IMR-90 (cell line): ENCODE results near the gene SIM1. TPM values are rescaled to one million over a fixed set of nuclear protein-coding genes. Genes with fewer than 3 reads are reported as not detected.

Source experiments
- ATAC-seq: fragments of 200-7000 bp; cut with Tn5 transposase; 2 replicates; pipeline ENCODE4 v1.9.1; 2020; ENCODE audit warnings: low read depth, mild to moderate bottlenecking, moderate library complexity
- BruUV-seq: library from RNA; stranded (reverse); fragments of 400-500 nt; replicated peaks from 2 replicates; lab custom pipeline; 2021; lab: Mats Ljungman, UMichigan
- CTCF ChIA-PET: fragments of 300-600 bp; formaldehyde crosslinking; extraction: SDS; loops from one replicate; lab custom pipeline; 2021; ENCODE audit warnings: antibody characterized with exemption; lab: Yijun Ruan, JAX
- POLR2A ChIA-PET: fragments of 300-600 bp; sonication (Branson Sonifier 250); formaldehyde crosslinking; loops from one replicate; lab custom pipeline; 2022; ENCODE audit warnings: antibody characterized with exemption; ENCODE audit not compliant: unreplicated experiment; lab: Charles Lee
- DNase-seq: peaks from one replicate; pipeline ENCODE4 v3.0.0; 2013
- H2AFZ ChIP-seq: replicated peaks from 2 replicates; pipeline ENCODE3; 2013; ENCODE audit warnings: low read length, mild to moderate bottlenecking; ENCODE audit not compliant: poor library complexity
- H2AK5ac ChIP-seq: 2 replicates; pipeline ENCODE4 v1.6.1; 2013; ENCODE audit warnings: low read depth, low read length, inconsistent platforms
- H2AK9ac ChIP-seq: replicated peaks from 2 replicates; pipeline ENCODE3; 2013; ENCODE audit warnings: mild to moderate bottlenecking, low read depth, low read length, moderate library complexity; ENCODE audit not compliant: poor library complexity
- H2BK120ac ChIP-seq: 2 replicates; pipeline ENCODE4 v1.6.1; 2013; ENCODE audit warnings: low read depth, low read length, inconsistent platforms
- H2BK15ac ChIP-seq: 3 replicates; pipeline ENCODE4 v1.6.1; 2013; ENCODE audit warnings: low read depth, low read length, inconsistent platforms
- H2BK20ac ChIP-seq: 2 replicates; pipeline ENCODE4 v1.6.1; 2013; ENCODE audit warnings: low read depth, mild to moderate bottlenecking, inconsistent platforms, low read length, moderate library complexity
- H2BK5ac ChIP-seq: 2 replicates; pipeline ENCODE4 v1.6.1; 2013; ENCODE audit warnings: mild to moderate bottlenecking, low read depth, low read length, inconsistent platforms; ENCODE audit not compliant: poor library complexity, severe bottlenecking
- H3K14ac ChIP-seq: replicated peaks from 2 replicates; pipeline ENCODE4 v1.6.1; 2013; ENCODE audit warnings: low read depth, low read length, inconsistent platforms
- H3K18ac ChIP-seq: 2 replicates; pipeline ENCODE4 v1.6.1; 2013; ENCODE audit warnings: low read depth, low read length, control low read depth
- H3K23ac ChIP-seq: 2 replicates; pipeline ENCODE4 v1.6.1; 2013; ENCODE audit warnings: low read depth, low read length, inconsistent platforms
- H3K27ac ChIP-seq: 2 replicates; pipeline ENCODE4 v1.5.1; 2013; ENCODE audit warnings: mild to moderate bottlenecking, control low read depth, low read length; ENCODE audit not compliant: insufficient read depth
- H3K27me3 ChIP-seq: 2 replicates; pipeline ENCODE4 v1.6.1; 2013; ENCODE audit warnings: low read length; ENCODE audit not compliant: control insufficient read depth, insufficient read depth
- H3K36me3 ChIP-seq: 2 replicates; pipeline ENCODE4 v1.6.1; 2013; ENCODE audit warnings: low read length, mixed read lengths; ENCODE audit not compliant: control insufficient read depth, insufficient read depth
- H3K4ac ChIP-seq: 2 replicates; pipeline ENCODE4 v1.6.1; 2013; ENCODE audit warnings: low read depth, low read length, inconsistent platforms
- H3K4me1 ChIP-seq: 2 replicates; pipeline ENCODE4 v1.6.1; 2013; ENCODE audit warnings: low read length, mixed read lengths; ENCODE audit not compliant: control insufficient read depth, insufficient read depth
- H3K4me2 ChIP-seq: 2 replicates; pipeline ENCODE4 v1.6.1; 2013; ENCODE audit warnings: low read depth, mild to moderate bottlenecking, control low read depth, low read length, moderate library complexity
- H3K4me3 ChIP-seq: 2 replicates; pipeline ENCODE4 v1.5.1; 2013; ENCODE audit warnings: low read depth, mild to moderate bottlenecking, control low read depth, low read length, moderate library complexity; ENCODE audit not compliant: insufficient read depth
- H3K56ac ChIP-seq: 2 replicates; pipeline ENCODE4 v1.6.1; 2013; ENCODE audit warnings: low read length, inconsistent platforms; ENCODE audit not compliant: insufficient read depth; ENCODE audit errors: extremely low read depth
- H3K79me1 ChIP-seq, 2 experiments: 2 replicates each; pipeline ENCODE4 v1.6.1; 2013; ENCODE audit warnings: low read length in 2 of 2, inconsistent platforms in 1 of 2, low read depth in 1 of 2
- H3K9ac ChIP-seq: 2 replicates; pipeline ENCODE4 v1.6.1; 2013; ENCODE audit warnings: low read depth, low read length, control low read depth
- H3K9me1 ChIP-seq: 2 replicates; pipeline ENCODE4 v1.6.1; 2013; ENCODE audit warnings: low read length, inconsistent platforms; ENCODE audit not compliant: insufficient read depth
- H3K9me3 ChIP-seq: 2 replicates; pipeline ENCODE4 v1.6.1; 2013; ENCODE audit warnings: low read length; ENCODE audit not compliant: control insufficient read depth, insufficient read depth
- H4K20me1 ChIP-seq: 2 replicates; pipeline ENCODE4 v1.6.1; 2013; ENCODE audit warnings: low read length, inconsistent platforms; ENCODE audit not compliant: insufficient read depth
- H4K5ac ChIP-seq: 2 replicates; pipeline ENCODE4 v1.6.1; 2013; ENCODE audit warnings: mild to moderate bottlenecking, low read depth, low read length, control low read depth
- H4K8ac ChIP-seq, 2 experiments: 2 replicates each; pipeline ENCODE4 v1.6.1; 2013; ENCODE audit warnings: low read depth in 2 of 2, low read length in 2 of 2, control low read depth in 1 of 2, inconsistent platforms in 1 of 2
- H4K91ac ChIP-seq: 2 replicates; pipeline ENCODE4 v1.6.1; 2013; ENCODE audit warnings: low read depth, low read length, inconsistent platforms; ENCODE audit not compliant: insufficient read depth
- RFX5 ChIP-seq: IDR thresholded peaks from 2 replicates; pipeline ENCODE4 v1.8.0; 2012; ENCODE audit warnings: low read depth, mild to moderate bottlenecking, low read length, moderate library complexity
- WGBS, 2 experiments: methylation state at CpG; one replicate each; pipeline versions ENCODE4 v1.1.5 to v1.1.7; 2013; ENCODE audit warnings: missing lambda C conversion rate in 2 of 2; ENCODE audit not compliant: insufficient read length in 1 of 2; ENCODE audit errors: extremely low coverage in 2 of 2; 5-methylcytosine and 5-hydroxymethylcytosine counted together
- dilution Hi-C: fragments of 300-500 bp; cut with HindIII; formaldehyde crosslinking; loops from one replicate; pipeline ENCODE4 v1.14.3; 2018; ENCODE audit warnings: low sequenced_read_pairs; ENCODE audit not compliant: unreplicated experiment
- in situ Hi-C: fragments of 300-500 bp; cut with MboI; formaldehyde crosslinking; loops from 3 replicates; pipeline ENCODE4 v1.14.3; 2019; ENCODE audit warnings: low sequenced_read_pairs, inconsistent platforms, mixed read lengths
- intact Hi-C: fragments of 100-400 bp; cut with micrococcal nuclease; formaldehyde crosslinking; loops from 2 replicates; pipeline ENCODE4 v1.10.0; 2022
- polyA plus RNA-seq, 3 experiments: library from polyadenylated mRNA; depleted of rRNA; stranded (reverse); fragments of >200 nt; gene quantifications; 2 replicates each; pipeline ENCODE4 v1.2.3, GENCODE V29; 2012; ENCODE audit warnings: low replicate concordance in 1 of 3
- total RNA-seq: library from RNA; depleted of rRNA; stranded (reverse); fragments of >200 nt; gene quantifications from 2 replicates; pipeline ENCODE4 v1.2.3, GENCODE V29; 2012

Gene SIM1
- total and polyA plus RNA-seq, 2 of the 4 experiments (the other 2 are of a cell fraction), result not detected

GRCh38 chr6:100346828-100347227 is 117.9 kb downstream of the SIM1 start:
- no peaks in the 10 kb centered on the region for H4K20me1 ChIP-seq
- H3K56ac ChIP-seq, result no peak overlapping the region
- CTCF ChIA-PET, result interaction anchor here (1.3 kb wide), 1 partner anchor 16 kb away, joined by 4 read pairs; no protein-coding TSS in a partner anchor
- intact Hi-C loops (loop anchor here (2.0 kb wide), 1 partner anchor 170 kb away; no protein-coding TSS in a partner anchor), dilution Hi-C loops (no loop called here), in situ Hi-C loops (no loop called here)
- peak overlapping the region; percentile 73 for H3K4me2 ChIP-seq
- H3K27me3 ChIP-seq, result no peaks in the 10 kb centered on the region
- TF ChIP-seq RFX5, result no peak
- no peak overlapping the region for H2AK9ac ChIP-seq
- peak overlapping the region; percentile 27; the same call in 1 of the 2 replicates for H4K5ac ChIP-seq
- no peaks in the 10 kb centered on the region for H3K79me1 ChIP-seq
- no peak overlapping the region for H3K27ac ChIP-seq
- H2BK15ac ChIP-seq, result no peak overlapping the region
- H3K4ac ChIP-seq, result no peak overlapping the region
- H3K4me3 ChIP-seq, result no peak overlapping the region
- no CpG with 5 or more reads among the region's 2 CpGs for WGBS, 2 experiments
- H2AFZ ChIP-seq, result no peak overlapping the region
- no peak overlapping the region for H3K9ac ChIP-seq
- ATAC-seq (peak; percentile 31), DNase-seq (peak; percentile 76)
- H2BK120ac ChIP-seq, result peak overlapping the region; percentile 44; the same call in 1 of the 2 replicates
- no TSS peak for BruUV-seq
- H3K18ac ChIP-seq, result peak overlapping the region; percentile 69; the same call in 1 of the 2 replicates
- peak overlapping the region; percentile 86 for H2BK5ac ChIP-seq
- no peaks in the 10 kb centered on the region for H3K9me3 ChIP-seq
- no peaks in the 10 kb centered on the region for H3K9me1 ChIP-seq
- H3K4me1 ChIP-seq, result peaks cover 7% of the 10 kb centered on the region
- H2AK5ac ChIP-seq, result no peak overlapping the region
- no peaks in the 10 kb centered on the region for H3K36me3 ChIP-seq
- POLR2A ChIA-PET, result no interaction called here
- no peak overlapping the region for H2BK20ac ChIP-seq
- H3K23ac ChIP-seq, result no peak overlapping the region
- H4K8ac ChIP-seq, result peak overlapping the region in 1 of 2 experiments; percentile 25; a peak in 1 of 4 replicates
- no peak overlapping the region for H4K91ac ChIP-seq
- no peak overlapping the region; the same call in 1 of the 2 replicates for H3K14ac ChIP-seq
